ENCODE measurements around the gene A3GALT2. TPM values are rescaled to one million over a fixed set of nuclear protein-coding genes. Genes with fewer than 3 reads are reported as not detected.

The A3GALT2 gene
- total RNA-seq, 1 experiment from 2014 or later, result not detected

DNA sequence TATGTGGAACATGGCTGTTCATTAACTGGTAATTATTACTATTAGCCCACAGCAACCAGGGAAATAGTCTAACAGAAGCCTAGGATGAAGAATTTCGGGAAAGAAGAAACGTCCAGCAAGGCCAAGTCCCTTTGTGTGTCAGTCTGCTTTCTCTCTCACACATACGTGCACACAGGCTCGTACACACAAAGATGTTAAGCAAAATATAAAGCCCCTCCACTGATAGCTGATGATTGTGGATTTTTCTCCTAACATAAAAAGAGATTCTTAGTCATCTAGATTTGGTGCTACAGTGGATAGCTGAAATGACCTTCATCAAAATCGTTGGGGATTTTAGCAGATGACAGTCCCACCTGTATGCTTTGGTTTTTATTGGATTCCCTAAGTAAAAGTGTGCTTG lies 42.1 kb upstream of the A3GALT2 start:
- no TSS peak for BruUV-seq (replicated peaks)
- H3K4me1 ChIP-seq (ENCODE audit: control insufficient read depth, insufficient read depth, low read length), result peaks cover 12% of the 10 kb centered on the region
- no peak overlapping the region for H3K27ac ChIP-seq (ENCODE audit: low read length)
- H3K9me3 ChIP-seq (ENCODE audit: control insufficient read depth, insufficient read depth, low read depth, low read length), result no peaks in the 10 kb centered on the region
- H3K4me3 ChIP-seq (ENCODE audit: low read depth in 2 of 2, low read length in 2 of 2), result no peak overlapping the region
- in situ Hi-C loops (cut with HindIII; ENCODE audit: low pct_unique_long_range_greater_than_20kb, low sequenced_read_pairs), result no loop called here
- DNase-seq (ENCODE audit: low read depth, low spot score), result no peak
- intact Hi-C loops (cut with micrococcal nuclease; ENCODE audit: unreplicated experiment), result loop anchor here (10.0 kb wide), 1 partner anchor 268 kb away; no protein-coding TSS in a partner anchor
- POLR2A ChIA-PET, result no interaction called here
- TF ChIP-seq TCF7L2 (IDR thresholded peaks at IDR 0.05; ENCODE audit: low read depth, low read length) (no peak), POLR2AphosphoS5 (IDR thresholded peaks at IDR 0.05; ENCODE audit: low read depth, low read length) (no peak), SIN3A (IDR thresholded peaks at IDR 0.05; ENCODE audit: borderline replicate concordance, insufficient read depth, low read depth, low read length) (no peak)
- TF ChIP-seq, protein P1, sequence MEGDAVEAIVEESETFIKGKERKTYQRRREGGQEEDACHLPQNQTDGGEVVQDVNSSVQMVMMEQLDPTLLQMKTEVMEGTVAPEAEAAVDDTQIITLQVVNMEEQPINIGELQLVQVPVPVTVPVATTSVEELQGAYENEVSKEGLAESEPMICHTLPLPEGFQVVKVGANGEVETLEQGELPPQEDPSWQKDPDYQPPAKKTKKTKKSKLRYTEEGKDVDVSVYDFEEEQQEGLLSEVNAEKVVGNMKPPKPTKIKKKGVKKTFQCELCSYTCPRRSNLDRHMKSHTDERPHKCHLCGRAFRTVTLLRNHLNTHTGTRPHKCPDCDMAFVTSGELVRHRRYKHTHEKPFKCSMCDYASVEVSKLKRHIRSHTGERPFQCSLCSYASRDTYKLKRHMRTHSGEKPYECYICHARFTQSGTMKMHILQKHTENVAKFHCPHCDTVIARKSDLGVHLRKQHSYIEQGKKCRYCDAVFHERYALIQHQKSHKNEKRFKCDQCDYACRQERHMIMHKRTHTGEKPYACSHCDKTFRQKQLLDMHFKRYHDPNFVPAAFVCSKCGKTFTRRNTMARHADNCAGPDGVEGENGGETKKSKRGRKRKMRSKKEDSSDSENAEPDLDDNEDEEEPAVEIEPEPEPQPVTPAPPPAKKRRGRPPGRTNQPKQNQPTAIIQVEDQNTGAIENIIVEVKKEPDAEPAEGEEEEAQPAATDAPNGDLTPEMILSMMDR (IDR thresholded peaks at IDR 0.05), result no peak
- TF ChIP-seq, protein P2, sequence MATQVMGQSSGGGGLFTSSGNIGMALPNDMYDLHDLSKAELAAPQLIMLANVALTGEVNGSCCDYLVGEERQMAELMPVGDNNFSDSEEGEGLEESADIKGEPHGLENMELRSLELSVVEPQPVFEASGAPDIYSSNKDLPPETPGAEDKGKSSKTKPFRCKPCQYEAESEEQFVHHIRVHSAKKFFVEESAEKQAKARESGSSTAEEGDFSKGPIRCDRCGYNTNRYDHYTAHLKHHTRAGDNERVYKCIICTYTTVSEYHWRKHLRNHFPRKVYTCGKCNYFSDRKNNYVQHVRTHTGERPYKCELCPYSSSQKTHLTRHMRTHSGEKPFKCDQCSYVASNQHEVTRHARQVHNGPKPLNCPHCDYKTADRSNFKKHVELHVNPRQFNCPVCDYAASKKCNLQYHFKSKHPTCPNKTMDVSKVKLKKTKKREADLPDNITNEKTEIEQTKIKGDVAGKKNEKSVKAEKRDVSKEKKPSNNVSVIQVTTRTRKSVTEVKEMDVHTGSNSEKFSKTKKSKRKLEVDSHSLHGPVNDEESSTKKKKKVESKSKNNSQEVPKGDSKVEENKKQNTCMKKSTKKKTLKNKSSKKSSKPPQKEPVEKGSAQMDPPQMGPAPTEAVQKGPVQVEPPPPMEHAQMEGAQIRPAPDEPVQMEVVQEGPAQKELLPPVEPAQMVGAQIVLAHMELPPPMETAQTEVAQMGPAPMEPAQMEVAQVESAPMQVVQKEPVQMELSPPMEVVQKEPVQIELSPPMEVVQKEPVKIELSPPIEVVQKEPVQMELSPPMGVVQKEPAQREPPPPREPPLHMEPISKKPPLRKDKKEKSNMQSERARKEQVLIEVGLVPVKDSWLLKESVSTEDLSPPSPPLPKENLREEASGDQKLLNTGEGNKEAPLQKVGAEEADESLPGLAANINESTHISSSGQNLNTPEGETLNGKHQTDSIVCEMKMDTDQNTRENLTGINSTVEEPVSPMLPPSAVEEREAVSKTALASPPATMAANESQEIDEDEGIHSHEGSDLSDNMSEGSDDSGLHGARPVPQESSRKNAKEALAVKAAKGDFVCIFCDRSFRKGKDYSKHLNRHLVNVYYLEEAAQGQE (IDR thresholded peaks at IDR 0.05; ENCODE audit: insufficient read depth in 1 of 2, low read depth in 2 of 2, low read length in 1 of 2), result no peak
- ATAC-seq, result no peak
- H3K36me3 ChIP-seq (ENCODE audit: control insufficient read depth, insufficient read depth, low read length), result no peaks in the 10 kb centered on the region
- CTCF ChIA-PET, result no interaction called here
- no peaks in the 10 kb centered on the region for H3K27me3 ChIP-seq (ENCODE audit: control insufficient read depth, insufficient read depth, low read length)

DNA sequence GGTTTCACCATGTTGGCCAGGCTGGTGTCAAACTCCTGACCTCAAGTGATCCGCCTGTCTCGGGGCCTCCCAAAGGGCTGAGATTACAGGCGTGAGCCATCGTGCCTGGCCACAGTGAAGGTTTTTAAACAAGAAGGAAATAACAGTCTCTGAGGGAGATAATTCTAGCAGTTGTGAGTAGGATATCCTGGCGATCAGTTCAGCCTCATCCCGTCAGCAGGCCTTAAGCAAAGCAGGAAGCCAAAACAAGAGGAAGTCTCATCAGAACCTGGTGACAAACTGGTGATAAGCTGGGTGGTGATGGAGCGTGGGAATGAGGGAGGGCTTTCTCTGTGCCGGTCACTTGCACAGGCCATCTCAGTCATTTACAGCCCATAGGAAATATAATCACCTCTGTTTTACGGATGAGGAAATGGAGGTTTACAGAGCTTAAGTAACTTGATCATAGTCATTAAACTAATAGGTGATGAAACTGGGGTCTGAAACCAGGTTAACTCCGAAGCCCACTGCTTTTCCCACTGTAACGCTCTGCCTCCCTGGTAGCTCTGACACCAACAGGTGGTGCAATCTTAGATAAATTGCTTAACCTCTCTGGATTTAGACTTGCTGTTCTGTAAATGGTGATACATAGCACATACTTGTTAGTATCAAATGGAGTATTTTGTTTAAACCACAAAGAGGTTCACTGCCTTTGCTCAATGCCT lies 40.8 kb upstream of the A3GALT2 start:
- DNase-seq (ENCODE audit: low read depth, low spot score) (no peak), ATAC-seq (no peak)
- Histone ChIP-seq H3K4me1 (ENCODE audit: control insufficient read depth, insufficient read depth, low read length) (peaks cover 4% of the 10 kb centered on the region), H3K4me3 (ENCODE audit: low read depth in 2 of 2, low read length in 2 of 2) (no peak overlapping the region), H3K36me3 (ENCODE audit: control insufficient read depth, insufficient read depth, low read length) (no peaks in the 10 kb centered on the region), H3K27ac (ENCODE audit: low read length) (no peak overlapping the region), H3K9me3 (ENCODE audit: control insufficient read depth, insufficient read depth, low read depth, low read length) (no peaks in the 10 kb centered on the region), H3K27me3 (ENCODE audit: control insufficient read depth, insufficient read depth, low read length) (no peaks in the 10 kb centered on the region)
- POLR2A ChIA-PET, result no interaction called here
- CTCF ChIA-PET, result no interaction called here
- TF ChIP-seq POLR2AphosphoS5 (IDR thresholded peaks at IDR 0.05; ENCODE audit: low read depth, low read length), result no peak
- no peak for TF ChIP-seq TCF7L2 (IDR thresholded peaks at IDR 0.05; ENCODE audit: low read depth, low read length)
- TF ChIP-seq, protein P1 (IDR thresholded peaks at IDR 0.05), result no peak
- TF ChIP-seq, protein P2 (IDR thresholded peaks at IDR 0.05; ENCODE audit: insufficient read depth in 1 of 2, low read depth in 2 of 2, low read length in 1 of 2), result no peak
- no peak for TF ChIP-seq SIN3A (IDR thresholded peaks at IDR 0.05; ENCODE audit: borderline replicate concordance, insufficient read depth, low read depth, low read length)
- intact Hi-C loops (cut with micrococcal nuclease; ENCODE audit: unreplicated experiment), result loop anchor here (1.0 to 10.0 kb wide), 2 partner anchors 66 to 267 kb away; no protein-coding TSS in a partner anchor
- BruUV-seq (replicated peaks), result no TSS peak
- in situ Hi-C loops (cut with HindIII; ENCODE audit: low pct_unique_long_range_greater_than_20kb, low sequenced_read_pairs), result no loop called here
